Body of pancreas (tissue), 4 donors: Measurements from ENCODE around the gene BCAT1. TPM values are rescaled to one million over a fixed set of nuclear protein-coding genes. Genes with fewer than 3 reads are reported as not detected.

ENCODE experiments used
- ATAC-seq: fragments of 150-250 bp; one replicate; pipeline ENCODE4 v1.9.1; 2016
- DNase-seq, 4 donors: peaks; one replicate each; pipeline ENCODE4 v3.0.0-alpha.2; 2019
- H3K27ac ChIP-seq, 4 donors: fragments of 200-600 bp; sonication (generic); 1 replicate in 3 of 4; 2 replicates in 1 of 4; pipeline versions ENCODE4 v1.5.1 to v1.6.1; 2016 to 2019; ENCODE audit warnings: mild to moderate bottlenecking in 1 of 4, mixed read lengths in 1 of 4, moderate library complexity in 1 of 4
- H3K27me3 ChIP-seq, 2 donors: fragments of 200-600 bp; sonication (generic); one replicate each; pipeline ENCODE4 v1.6.0; 2016; ENCODE audit warnings: mild to moderate bottlenecking in 1 of 2
- H3K36me3 ChIP-seq, 2 donors: fragments of 200-600 bp; sonication (generic); replicated peaks in 1 of 2; 2 replicates each; pipeline ENCODE4 v1.5.1; 2016; ENCODE audit warnings: low read depth in 2 of 2; ENCODE audit not compliant: insufficient read depth in 1 of 2
- H3K4me1 ChIP-seq: fragments of 200-600 bp; sonication (generic); one replicate; pipeline ENCODE4 v1.6.0; 2016
- H3K4me3 ChIP-seq, 2 donors: fragments of 200-600 bp; sonication (generic); 1 replicate in 1 of 2; 2 replicates in 1 of 2; pipeline ENCODE4 v1.5.1; 2016 to 2019
- H3K9me3 ChIP-seq, 3 donors: fragments of 200-600 bp; sonication (generic); 1 replicate in 2 of 3; 2 replicates in 1 of 3; pipeline ENCODE4 v1.5.1; 2016
- POLR2A ChIP-seq, 3 donors: fragments of 450-650 bp; IDR thresholded peaks; one replicate each; pipeline ENCODE4 v1.6.1; 2016; ENCODE audit warnings: antibody characterized with exemption in 3 of 3, mild to moderate bottlenecking in 2 of 3
- WGBS, 2 donors: methylation state at CpG; one replicate each; pipeline ENCODE4 v1.1.5; 2017; 5-methylcytosine and 5-hydroxymethylcytosine counted together
- intact Hi-C: fragments of 100-400 bp; cut with DNase I; formaldehyde crosslinking; loops from one replicate; pipeline ENCODE4 v1.15.1; 2023
- total RNA-seq, 2 donors: library from RNA; depleted of rRNA; stranded (reverse); fragments of >200 nt; gene quantifications; one replicate each; pipeline ENCODE4 v1.1.0, GENCODE V29; 2016
- TF ChIP-seq, protein P1 (sequence below), 7 experiments: fragments of 450-650 bp in 4 of 7; fragments of 200-600 bp in 3 of 7; sonication (generic) in 3 of 7; IDR thresholded peaks; one replicate each; pipeline ENCODE4 v1.5.1; 2016 to 2019; ENCODE audit warnings: antibody characterized with exemption in 7 of 7

The BCAT1 gene
- total RNA-seq, 2 donors from 2014 or later: 30.0 to 59.7 TPM

DNA sequence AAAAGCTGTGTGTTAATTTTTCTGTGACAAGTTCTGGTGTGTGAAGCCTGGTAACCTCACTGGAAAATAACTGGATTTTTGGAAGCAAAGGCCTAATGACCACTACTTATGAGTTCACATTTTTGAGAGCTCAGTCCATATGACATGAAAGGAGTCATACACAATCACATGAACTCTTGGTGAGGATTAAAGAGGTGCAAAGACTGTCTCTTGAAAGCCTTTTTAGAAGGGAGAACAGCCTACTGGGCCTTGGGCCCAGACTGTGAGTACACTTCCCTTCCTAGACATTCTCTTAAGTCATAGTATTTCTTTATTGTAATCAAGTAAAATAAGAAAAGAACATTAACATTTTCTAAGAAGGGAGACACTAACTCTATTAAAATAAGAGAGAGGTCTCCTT, 176.1 kb downstream of the BCAT1 start:
- intact Hi-C loops: no loop called here
- no peak for TF ChIP-seq POLR2A (IDR thresholded peaks at IDR 0.05)
- H3K27me3 ChIP-seq: no peaks in the 10 kb centered on the region
- H3K4me1 ChIP-seq: peaks cover 6% of the 10 kb centered on the region
- no peaks in the 10 kb centered on the region for H3K9me3 ChIP-seq
- no peak overlapping the region for H3K27ac ChIP-seq
- DNase-seq: no peak
- H3K4me3 ChIP-seq: no peak overlapping the region
- H3K36me3 ChIP-seq: no peaks in the 10 kb centered on the region
- no peak for ATAC-seq

DNA sequence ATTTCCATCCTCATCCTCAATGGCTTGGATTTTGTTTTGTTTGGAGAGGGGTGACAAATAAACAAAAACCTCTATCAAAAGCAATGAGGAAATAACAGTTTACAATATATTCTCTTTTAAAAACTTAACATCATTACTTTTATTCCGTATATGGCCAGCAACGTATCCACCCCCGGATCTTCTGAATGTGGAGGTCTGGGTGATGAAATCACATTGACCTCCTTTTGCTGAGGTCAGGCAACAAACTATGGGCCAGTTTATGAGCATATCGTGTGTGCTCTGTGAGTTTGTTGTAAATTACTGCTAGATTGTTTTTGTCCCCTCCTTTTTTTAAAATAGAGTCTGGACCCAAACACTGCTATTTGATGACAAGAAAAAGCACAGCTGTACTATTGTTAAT, 178.1 kb downstream of the BCAT1 start:
- 75 to 78% methylated on average over 4 of the region's 4 CpGs for WGBS, 2 donors

DNA sequence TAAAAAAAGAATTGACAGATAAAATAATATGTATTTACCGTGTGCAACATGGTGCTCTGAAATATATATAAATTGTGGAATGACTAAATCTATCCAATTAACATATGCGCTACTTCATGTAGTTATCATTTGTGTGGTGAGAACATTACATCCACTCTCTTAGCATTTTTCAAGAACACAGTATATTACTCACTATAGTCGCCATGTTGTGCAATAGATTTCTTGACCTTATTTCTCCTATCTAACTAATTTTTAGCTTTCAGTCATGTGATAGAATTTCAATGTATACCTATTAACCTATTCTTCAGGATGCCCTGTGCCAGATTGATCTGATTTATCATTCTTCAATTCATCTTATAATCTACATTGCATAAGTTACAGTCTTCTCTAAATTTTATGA, 178.6 kb downstream of the BCAT1 start:
- no peak for DNase-seq
- Histone ChIP-seq H3K4me3 (no peak overlapping the region), H3K27ac (no peak overlapping the region), H3K4me1 (no peaks in the 10 kb centered on the region), H3K9me3 (no peaks in the 10 kb centered on the region), H3K36me3 (no peaks in the 10 kb centered on the region), H3K27me3 (no peaks in the 10 kb centered on the region)
- no peak for TF ChIP-seq POLR2A (IDR thresholded peaks at IDR 0.05)
- TF ChIP-seq, protein P1, sequence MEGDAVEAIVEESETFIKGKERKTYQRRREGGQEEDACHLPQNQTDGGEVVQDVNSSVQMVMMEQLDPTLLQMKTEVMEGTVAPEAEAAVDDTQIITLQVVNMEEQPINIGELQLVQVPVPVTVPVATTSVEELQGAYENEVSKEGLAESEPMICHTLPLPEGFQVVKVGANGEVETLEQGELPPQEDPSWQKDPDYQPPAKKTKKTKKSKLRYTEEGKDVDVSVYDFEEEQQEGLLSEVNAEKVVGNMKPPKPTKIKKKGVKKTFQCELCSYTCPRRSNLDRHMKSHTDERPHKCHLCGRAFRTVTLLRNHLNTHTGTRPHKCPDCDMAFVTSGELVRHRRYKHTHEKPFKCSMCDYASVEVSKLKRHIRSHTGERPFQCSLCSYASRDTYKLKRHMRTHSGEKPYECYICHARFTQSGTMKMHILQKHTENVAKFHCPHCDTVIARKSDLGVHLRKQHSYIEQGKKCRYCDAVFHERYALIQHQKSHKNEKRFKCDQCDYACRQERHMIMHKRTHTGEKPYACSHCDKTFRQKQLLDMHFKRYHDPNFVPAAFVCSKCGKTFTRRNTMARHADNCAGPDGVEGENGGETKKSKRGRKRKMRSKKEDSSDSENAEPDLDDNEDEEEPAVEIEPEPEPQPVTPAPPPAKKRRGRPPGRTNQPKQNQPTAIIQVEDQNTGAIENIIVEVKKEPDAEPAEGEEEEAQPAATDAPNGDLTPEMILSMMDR (IDR thresholded peaks at IDR 0.05): no peak
- no peak for ATAC-seq
- WGBS, 2 donors: 90 to 92% methylated on average over 3 of the region's 3 CpGs
- intact Hi-C loops: no loop called here

More for the DNA sequence above, 178.1 kb downstream of the BCAT1 start:
- Histone ChIP-seq H3K27ac (no peak overlapping the region), H3K4me1 (no peaks in the 10 kb centered on the region), H3K9me3 (no peaks in the 10 kb centered on the region), H3K4me3 (no peak overlapping the region), H3K27me3 (no peaks in the 10 kb centered on the region), H3K36me3 (no peaks in the 10 kb centered on the region)
- intact Hi-C loops: no loop called here
- DNase-seq (no peak), ATAC-seq (no peak)
- TF ChIP-seq, protein P1 (IDR thresholded peaks at IDR 0.05): no peak
- no peak for TF ChIP-seq POLR2A (IDR thresholded peaks at IDR 0.05)

DNA sequence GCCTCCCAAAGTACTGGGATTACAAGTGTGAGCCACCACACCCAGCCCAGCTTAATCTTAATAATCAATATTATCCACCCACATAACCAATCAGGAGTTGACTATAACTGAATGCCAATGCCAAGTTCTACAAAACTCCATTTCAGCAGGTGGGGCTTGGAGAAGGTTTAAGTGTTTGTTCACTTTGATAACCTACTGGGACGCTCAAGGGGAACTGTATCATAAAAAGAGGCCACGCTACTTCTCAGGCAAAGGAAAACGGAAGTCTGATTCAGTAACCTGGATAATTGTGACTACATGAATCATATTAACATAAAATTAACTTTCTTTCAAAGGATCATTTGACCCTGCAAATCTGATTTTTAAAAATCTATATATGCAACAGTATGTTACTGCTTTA, 179.2 kb downstream of the BCAT1 start:
- no peak for DNase-seq
- H3K4me3 ChIP-seq: no peak overlapping the region
- H3K27me3 ChIP-seq: no peaks in the 10 kb centered on the region
- no peak for ATAC-seq
- TF ChIP-seq, protein P1 (IDR thresholded peaks at IDR 0.05): no peak
- TF ChIP-seq POLR2A (IDR thresholded peaks at IDR 0.05): no peak
- no peak overlapping the region for H3K27ac ChIP-seq
- H3K4me1 ChIP-seq: no peaks in the 10 kb centered on the region
- intact Hi-C loops: no loop called here
- H3K36me3 ChIP-seq: no peaks in the 10 kb centered on the region
- WGBS, 2 donors: 70 to 74% methylated on average over 3 of the region's 3 CpGs
- no peaks in the 10 kb centered on the region for H3K9me3 ChIP-seq

DNA sequence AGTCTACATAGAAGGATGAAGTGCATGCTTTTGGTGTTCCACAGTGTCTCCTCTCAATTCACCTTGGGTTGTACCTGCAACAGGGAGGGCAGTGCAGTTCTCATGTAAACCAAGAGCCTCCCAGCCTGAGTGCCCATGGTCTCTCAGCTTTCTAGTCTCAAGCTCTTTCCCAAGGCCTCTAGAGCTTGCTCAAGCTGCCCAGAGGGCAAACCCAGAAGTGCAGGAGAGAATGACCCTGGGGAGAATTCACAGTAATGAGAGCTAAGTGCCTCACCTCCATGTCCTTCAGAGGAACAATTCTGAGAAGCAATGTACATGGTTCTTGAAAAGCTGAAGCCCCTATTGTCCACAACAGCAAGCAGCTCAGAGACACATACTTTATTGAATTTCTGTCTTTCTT, 180.5 kb downstream of the BCAT1 start:
- DNase-seq (no peak), ATAC-seq (no peak)
- Histone ChIP-seq H3K4me1 (no peaks in the 10 kb centered on the region), H3K27ac (no peak overlapping the region), H3K9me3 (no peaks in the 10 kb centered on the region), H3K27me3 (no peaks in the 10 kb centered on the region), H3K4me3 (no peak overlapping the region), H3K36me3 (no peaks in the 10 kb centered on the region)
- TF ChIP-seq POLR2A (IDR thresholded peaks at IDR 0.05): no peak
- TF ChIP-seq, protein P1 (IDR thresholded peaks at IDR 0.05): no peak
- intact Hi-C loops: no loop called here
